ENCODE measurements around the gene LRRC74B. TPM values are rescaled to one million over a fixed set of nuclear protein-coding genes. Genes with fewer than 3 reads are reported as not detected.
"Not testable (repeated sequence)": the region's sequence is repeated elsewhere in the genome, so short reads cannot be mapped to it uniquely, and the experiment has no call there.

LRRC74B gene
- total RNA-seq, 2 donors from 2014 or later, result not detected

GRCh38 chr22:21047035-21047661 lies 1.4 kb downstream of the LRRC74B start:
- H3K27ac Mint-ChIP-seq, result no peak overlapping the region
- H3K4me3 Mint-ChIP-seq, result no peak overlapping the region
- DNase-seq, result no peak
- H3K36me3 Mint-ChIP-seq (ENCODE audit: insufficient read depth in 2 of 2), result no peaks in the 10 kb centered on the region
- peaks cover 31% of the 10 kb centered on the region for H3K4me1 Mint-ChIP-seq (ENCODE audit: low read depth)
- ATAC-seq (replicated peaks in 1 of 2), result no peak
- peaks cover 20% of the 10 kb centered on the region for H3K27me3 Mint-ChIP-seq (ENCODE audit: low read depth)
- no peaks in the 10 kb centered on the region for H3K9me3 Mint-ChIP-seq

- Mint-ChIP-seq H3K4me3 (no peak overlapping the region), H3K36me3 (ENCODE audit: insufficient read depth in 2 of 2) (no peaks in the 10 kb centered on the region), H3K4me1 (ENCODE audit: low read depth) (peaks cover 31% of the 10 kb centered on the region), H3K9me3 (no peaks in the 10 kb centered on the region), H3K27me3 (ENCODE audit: low read depth) (peaks cover 17% of the 10 kb centered on the region), H3K27ac (no peak overlapping the region)
- DNase-seq, result no peak
- no peak for ATAC-seq (replicated peaks in 1 of 2)
Observed at GRCh38 chr22:21047730-21048129, 2.0 kb downstream of the LRRC74B start.

GRCh38 chr22:21048448-21048847 lies 2.7 kb downstream of the LRRC74B start:
- ATAC-seq (replicated peaks in 1 of 2); H3K36me3 Mint-ChIP-seq (ENCODE audit: insufficient read depth in 2 of 2); H3K9me3 Mint-ChIP-seq; DNase-seq; H3K4me3 Mint-ChIP-seq; H3K27ac Mint-ChIP-seq: not testable (repeated sequence)
- Mint-ChIP-seq H3K27me3 (ENCODE audit: low read depth) (peaks cover 10% of the 10 kb centered on the region), H3K4me1 (ENCODE audit: low read depth) (peaks cover 26% of the 10 kb centered on the region)

- ATAC-seq (replicated peaks in 1 of 2); H3K27me3 Mint-ChIP-seq (ENCODE audit: low read depth); H3K9me3 Mint-ChIP-seq; H3K36me3 Mint-ChIP-seq (ENCODE audit: insufficient read depth in 2 of 2); H3K4me3 Mint-ChIP-seq; H3K27ac Mint-ChIP-seq; DNase-seq: not testable (repeated sequence)
- peaks cover 23% of the 10 kb centered on the region for H3K4me1 Mint-ChIP-seq (ENCODE audit: low read depth)
Observed at GRCh38 chr22:21048965-21049364, 3.2 kb downstream of the LRRC74B start.

GRCh38 chr22:21051145-21051830 lies 5.5 kb downstream of the LRRC74B start:
- no peak overlapping the region for H3K27ac Mint-ChIP-seq

GRCh38 chr22:21051831-21052400 lies 6.2 kb downstream of the LRRC74B start:
- Mint-ChIP-seq H3K27me3 (ENCODE audit: low read depth) (peaks cover 10% of the 10 kb centered on the region), H3K4me1 (ENCODE audit: low read depth) (peaks cover 24% of the 10 kb centered on the region), H3K9me3 (no peaks in the 10 kb centered on the region)

More at GRCh38 chr22:21051145-21051830, 5.5 kb downstream of the LRRC74B start:
- Mint-ChIP-seq H3K4me1 (ENCODE audit: low read depth) (peaks cover 17% of the 10 kb centered on the region), H3K9me3 (no peaks in the 10 kb centered on the region), H3K36me3 (ENCODE audit: insufficient read depth in 2 of 2) (no peaks in the 10 kb centered on the region), H3K27me3 (ENCODE audit: low read depth) (peaks cover 4% of the 10 kb centered on the region), H3K4me3 (no peak overlapping the region)
- ATAC-seq (replicated peaks in 1 of 2) (no peak), DNase-seq (no peak)

GRCh38 chr22:21052715-21053459 lies 7.1 kb downstream of the LRRC74B start:
- Mint-ChIP-seq H3K4me1 (ENCODE audit: low read depth) (peaks cover 24% of the 10 kb centered on the region), H3K9me3 (no peaks in the 10 kb centered on the region), H3K27me3 (ENCODE audit: low read depth) (peaks cover 11% of the 10 kb centered on the region), H3K27ac (no peak overlapping the region), H3K4me3 (no peak overlapping the region), H3K36me3 (ENCODE audit: insufficient read depth in 2 of 2) (no peaks in the 10 kb centered on the region)
- ATAC-seq (replicated peaks in 1 of 2) (no peak), DNase-seq (no peak)

More at GRCh38 chr22:21051831-21052400, 6.2 kb downstream of the LRRC74B start:
- no peaks in the 10 kb centered on the region for H3K36me3 Mint-ChIP-seq (ENCODE audit: insufficient read depth in 2 of 2)
- H3K4me3 Mint-ChIP-seq, result no peak overlapping the region
- DNase-seq, result no peak
- no peak for ATAC-seq (replicated peaks in 1 of 2)
- no peak overlapping the region for H3K27ac Mint-ChIP-seq

- H3K4me1 Mint-ChIP-seq (ENCODE audit: low read depth), result peaks cover 24% of the 10 kb centered on the region
- ATAC-seq (replicated peaks in 1 of 2) (no peak), DNase-seq (no peak)
- peaks cover 11% of the 10 kb centered on the region for H3K27me3 Mint-ChIP-seq (ENCODE audit: low read depth)
- H3K27ac Mint-ChIP-seq, result no peak overlapping the region
- H3K36me3 Mint-ChIP-seq (ENCODE audit: insufficient read depth in 2 of 2), result no peaks in the 10 kb centered on the region
- no peaks in the 10 kb centered on the region for H3K9me3 Mint-ChIP-seq
- no peak overlapping the region for H3K4me3 Mint-ChIP-seq
Observed at GRCh38 chr22:21054046-21054713, 8.4 kb downstream of the LRRC74B start.

- DNase-seq (no peak), ATAC-seq (replicated peaks in 1 of 2) (no peak)
- no peak overlapping the region for H3K27ac Mint-ChIP-seq
- H3K9me3 Mint-ChIP-seq, result no peaks in the 10 kb centered on the region
- H3K27me3 Mint-ChIP-seq (ENCODE audit: low read depth), result peaks cover 11% of the 10 kb centered on the region
- no peaks in the 10 kb centered on the region for H3K36me3 Mint-ChIP-seq (ENCODE audit: insufficient read depth in 2 of 2)
- no peak overlapping the region for H3K4me3 Mint-ChIP-seq
- peaks cover 24% of the 10 kb centered on the region for H3K4me1 Mint-ChIP-seq (ENCODE audit: low read depth)
Observed at GRCh38 chr22:21054714-21055563, 9.2 kb downstream of the LRRC74B start.

- ATAC-seq (replicated peaks in 1 of 2) (no peak), DNase-seq (no peak)
- no peaks in the 10 kb centered on the region for H3K36me3 Mint-ChIP-seq (ENCODE audit: insufficient read depth in 2 of 2)
- H3K4me1 Mint-ChIP-seq (ENCODE audit: low read depth), result peaks cover 24% of the 10 kb centered on the region
- no peak overlapping the region for H3K27ac Mint-ChIP-seq
- no peaks in the 10 kb centered on the region for H3K9me3 Mint-ChIP-seq
- H3K27me3 Mint-ChIP-seq (ENCODE audit: low read depth), result peaks cover 11% of the 10 kb centered on the region
- H3K4me3 Mint-ChIP-seq, result peak overlapping the region in 1 of 2 donors; percentile 57
Observed at GRCh38 chr22:21055564-21055834, 9.8 kb downstream of the LRRC74B start.

- Mint-ChIP-seq H3K4me1 (ENCODE audit: low read depth) (peaks cover 24% of the 10 kb centered on the region), H3K4me3 (peak overlapping the region in 1 of 2 donors; percentile 57), H3K9me3 (no peaks in the 10 kb centered on the region), H3K27me3 (ENCODE audit: low read depth) (peaks cover 11% of the 10 kb centered on the region), H3K36me3 (ENCODE audit: insufficient read depth in 2 of 2) (no peaks in the 10 kb centered on the region), H3K27ac (no peak overlapping the region)
- DNase-seq (no peak), ATAC-seq (replicated peaks in 1 of 2) (no peak)
Observed at GRCh38 chr22:21055880-21056319, 10.2 kb downstream of the LRRC74B start.

- H3K36me3 Mint-ChIP-seq (ENCODE audit: insufficient read depth in 2 of 2); DNase-seq; H3K4me3 Mint-ChIP-seq; ATAC-seq (replicated peaks in 1 of 2); H3K27ac Mint-ChIP-seq; H3K9me3 Mint-ChIP-seq: not testable (repeated sequence)
- Mint-ChIP-seq H3K27me3 (ENCODE audit: low read depth) (peaks cover 11% of the 10 kb centered on the region), H3K4me1 (ENCODE audit: low read depth) (peaks cover 16% of the 10 kb centered on the region)
Observed at GRCh38 chr22:21060363-21060762, 14.6 kb downstream of the LRRC74B start.
